HG03521 (cell line): ENCODE data around the gene KIAA0408.
A peak's percentile ranks its signal among the peaks of the same experiment; 100 is the strongest.
"Not testable (repeated sequence)": the region's sequence is repeated elsewhere in the genome, so short reads cannot be mapped to it uniquely, and the experiment has no call there.

Experiments used
- ATAC-seq: cut with Tn5 transposase; IDR thresholded peaks from one replicate; pipeline ENCODE4 v1.9.1; 2021; ENCODE audit warnings: mild to moderate bottlenecking, moderate library complexity; ENCODE audit not compliant: unreplicated experiment

KIAA0408 gene

DNA sequence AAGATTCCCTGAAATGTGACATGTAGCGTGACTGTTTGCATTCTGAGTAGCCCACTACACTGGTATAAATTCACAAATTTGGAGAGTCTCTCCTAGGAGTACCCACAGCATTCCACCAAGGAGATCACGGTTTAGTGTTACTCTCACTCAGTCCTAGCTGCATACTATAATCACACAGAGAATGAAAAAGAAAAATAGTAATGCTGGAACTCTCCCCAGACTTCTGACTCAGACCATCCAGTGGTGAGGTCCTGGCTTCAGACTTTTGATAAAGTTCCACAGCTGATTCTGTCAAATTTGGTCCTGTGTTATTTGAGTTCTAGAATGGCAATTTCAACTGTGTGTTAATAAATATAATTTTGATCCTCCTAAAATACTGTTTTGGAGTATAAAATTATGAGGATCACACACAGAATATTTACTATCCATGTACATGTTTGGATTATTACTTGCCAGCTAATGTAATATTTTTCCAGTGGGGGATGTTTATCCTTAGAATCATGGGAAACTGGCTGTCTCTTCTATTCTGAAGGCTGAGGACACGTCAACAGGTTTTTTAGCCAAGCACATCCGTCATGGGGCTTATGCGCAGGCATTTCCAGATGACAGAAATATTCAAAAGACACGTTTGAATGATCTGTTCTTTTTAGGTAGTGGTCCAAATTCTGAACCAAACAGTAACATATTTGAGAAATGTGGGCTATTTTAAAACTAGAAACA, 5.1 kb upstream of the KIAA0408 start:
- no peak for ATAC-seq

DNA sequence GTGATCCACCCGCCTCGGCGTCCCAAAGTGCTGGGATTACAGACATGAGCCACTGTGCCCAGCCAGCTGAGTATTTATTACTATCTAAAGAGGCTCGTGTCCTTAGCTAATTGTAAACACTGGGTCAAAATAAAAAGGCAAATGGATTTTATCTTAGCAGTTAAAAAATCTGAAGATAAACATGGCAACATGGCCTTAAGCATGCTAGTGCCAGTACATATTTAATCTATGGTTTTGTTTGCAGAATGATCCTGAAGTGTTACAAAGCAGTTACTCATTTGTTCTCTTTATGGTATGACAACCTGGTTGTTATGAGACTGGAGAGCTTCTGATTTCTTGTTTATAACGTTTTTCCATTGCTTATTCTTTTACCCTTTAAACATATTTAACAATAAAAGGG, 3.9 kb upstream of the KIAA0408 start:
- no peak for ATAC-seq

DNA sequence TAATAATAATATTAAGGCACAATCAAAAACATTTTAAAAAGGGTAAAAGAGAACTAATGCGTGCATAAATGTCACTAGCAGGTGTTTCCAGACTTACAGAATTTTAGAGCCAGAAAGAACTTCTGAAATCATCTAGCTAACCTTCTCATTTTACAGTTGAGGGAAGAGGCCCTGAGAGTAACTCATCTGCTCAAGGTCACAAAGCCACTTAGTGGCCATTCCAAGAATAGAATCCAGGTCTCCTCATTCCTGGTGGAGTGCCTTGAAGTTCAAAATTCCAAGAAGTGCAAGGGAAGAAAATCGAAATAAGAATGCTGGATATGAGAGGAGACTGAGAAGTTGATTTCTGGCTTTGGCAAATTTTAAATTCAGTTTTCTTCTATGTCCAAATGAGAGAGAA, 3.2 kb upstream of the KIAA0408 start:
- no peak for ATAC-seq

DNA sequence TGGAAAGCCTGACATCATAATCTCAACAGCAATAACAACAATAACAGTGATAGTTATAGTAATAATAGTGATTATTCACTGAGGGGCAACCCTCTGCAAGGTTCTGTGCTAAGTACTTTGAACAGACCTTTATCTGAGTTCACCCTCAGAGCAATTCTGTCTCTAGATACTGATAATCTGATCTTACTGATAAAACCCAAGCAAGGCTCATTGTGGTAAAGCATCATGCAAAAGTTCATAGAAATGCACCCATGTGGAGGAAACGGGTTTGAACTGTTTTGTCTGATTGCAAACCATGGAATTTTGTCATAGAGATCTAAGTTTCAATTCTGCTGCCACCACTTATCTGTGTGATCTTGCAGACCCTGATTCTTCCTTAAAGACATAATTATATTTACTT, 1.3 kb upstream of the KIAA0408 start:
- no peak for ATAC-seq

DNA sequence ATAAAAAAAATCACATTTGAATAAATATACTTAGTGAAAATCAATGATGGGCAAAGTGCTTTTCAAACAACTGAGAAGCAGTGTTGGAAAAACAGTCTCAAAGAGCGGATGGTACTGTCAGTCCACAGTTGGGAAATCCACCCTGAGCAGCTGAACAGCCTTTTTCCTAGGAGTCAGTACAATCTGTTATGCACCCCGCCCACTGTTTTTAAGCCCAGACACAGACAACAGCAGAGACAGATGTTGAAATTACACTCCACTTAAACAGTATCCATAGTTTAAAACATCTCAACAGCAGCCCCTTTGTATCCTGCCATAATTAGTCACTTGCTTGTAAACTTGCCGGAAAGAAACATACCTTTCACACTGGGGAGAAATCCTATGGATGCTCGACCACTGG, 372 bp downstream of the KIAA0408 start:
- ATAC-seq, result no peak

DNA sequence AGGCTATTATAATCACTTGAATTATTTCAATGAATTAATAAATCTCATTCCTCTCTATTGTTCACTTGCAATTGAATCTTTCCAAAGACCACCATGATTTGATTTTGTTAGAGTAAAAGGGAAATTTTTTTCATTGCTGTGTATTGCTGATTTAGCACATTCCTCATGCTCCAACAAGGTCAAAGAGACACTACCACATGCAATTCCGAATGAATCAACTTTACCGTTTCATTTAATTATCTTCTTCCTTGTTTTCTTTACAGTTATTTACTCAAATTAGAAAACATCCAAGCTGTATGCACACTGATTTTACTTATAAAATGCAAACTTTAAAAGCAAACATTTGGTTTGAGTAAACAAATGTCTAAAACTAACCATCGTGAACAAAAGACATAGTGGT, 967 bp downstream of the KIAA0408 start:
- no peak for ATAC-seq

DNA sequence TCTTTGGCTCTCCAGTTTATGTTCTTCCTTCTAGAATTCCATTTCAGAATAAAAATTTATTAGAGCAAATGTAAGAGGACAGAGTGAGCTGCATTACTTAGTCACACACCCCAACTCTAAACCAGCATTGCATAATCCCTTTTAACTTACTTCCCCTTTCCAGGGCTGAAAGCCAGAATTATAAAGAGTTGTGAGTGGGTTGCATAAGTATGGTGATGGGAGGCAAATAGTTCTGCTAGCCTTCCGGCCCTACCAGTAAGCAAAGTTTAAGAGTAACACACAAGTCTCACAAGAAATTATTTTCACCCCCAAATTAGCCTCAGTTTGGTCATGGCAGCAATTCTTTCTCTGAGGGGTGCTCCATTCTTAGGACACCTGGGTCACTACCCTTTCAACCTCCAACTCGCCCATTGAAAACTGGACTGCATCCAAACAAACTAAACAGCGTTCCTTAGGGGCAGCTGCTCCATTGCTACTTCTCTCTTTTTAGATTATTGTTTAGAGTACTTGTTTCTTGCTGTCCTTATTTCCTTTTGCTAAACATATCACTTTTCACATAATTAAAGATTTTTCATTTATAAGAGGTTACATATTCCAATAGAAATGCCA, 1.6 kb downstream of the KIAA0408 start:
- ATAC-seq, result no peak

DNA sequence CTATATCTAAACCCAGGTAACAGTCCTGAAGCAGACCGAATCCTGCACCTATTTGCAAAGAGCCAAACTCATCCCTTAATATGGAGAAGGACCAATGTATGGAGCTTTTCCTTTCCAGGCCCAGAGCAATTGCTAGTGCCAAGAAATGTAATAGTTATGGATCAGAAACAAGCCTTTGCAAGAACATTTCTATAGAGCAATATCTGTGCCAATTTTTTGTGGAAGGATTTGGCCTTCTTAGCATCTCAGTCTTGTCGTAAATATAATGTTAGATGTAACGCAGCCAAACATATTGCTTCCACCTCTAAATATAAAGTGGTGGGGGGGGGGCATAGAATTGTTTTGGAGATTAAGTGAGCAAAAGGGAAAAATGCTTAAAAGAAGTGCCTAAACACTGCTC, 2.7 kb downstream of the KIAA0408 start:
- no peak for ATAC-seq

DNA sequence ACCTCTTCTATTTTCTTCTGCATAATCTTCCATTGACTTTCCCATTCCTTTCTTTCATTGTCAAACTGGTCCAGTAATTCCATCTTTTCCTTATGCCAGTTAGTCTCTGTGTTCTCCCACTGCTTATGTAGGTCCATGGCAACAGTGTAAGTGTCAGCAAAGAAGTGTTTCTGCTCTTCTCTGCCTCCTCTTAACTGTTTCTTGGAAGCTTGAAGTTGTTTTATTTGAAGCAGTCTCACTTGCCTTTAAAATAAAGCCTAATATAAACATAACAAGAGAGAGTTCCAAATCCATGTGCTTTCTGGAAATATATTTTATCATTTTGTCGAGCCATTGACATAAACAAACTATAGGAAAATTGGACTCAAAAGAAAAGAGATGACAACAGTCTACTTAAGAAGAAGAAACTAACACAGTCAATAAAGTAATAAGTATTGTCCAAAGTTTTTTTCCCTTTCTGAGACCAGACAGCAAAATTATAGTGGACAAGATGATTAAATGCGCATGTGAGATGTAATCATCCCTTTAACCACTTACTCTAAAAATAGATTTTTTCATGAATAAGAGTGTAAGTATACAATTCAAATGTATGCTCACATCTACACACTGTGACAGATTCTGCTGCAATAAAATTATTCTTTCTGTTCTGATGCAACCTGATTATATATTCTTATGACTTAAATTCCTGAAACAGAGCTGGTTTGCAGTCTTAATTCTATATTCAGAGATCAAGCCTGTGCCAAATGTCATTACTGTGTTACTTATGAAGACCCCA, 5.2 kb downstream of the KIAA0408 start:
- no peak for ATAC-seq

DNA sequence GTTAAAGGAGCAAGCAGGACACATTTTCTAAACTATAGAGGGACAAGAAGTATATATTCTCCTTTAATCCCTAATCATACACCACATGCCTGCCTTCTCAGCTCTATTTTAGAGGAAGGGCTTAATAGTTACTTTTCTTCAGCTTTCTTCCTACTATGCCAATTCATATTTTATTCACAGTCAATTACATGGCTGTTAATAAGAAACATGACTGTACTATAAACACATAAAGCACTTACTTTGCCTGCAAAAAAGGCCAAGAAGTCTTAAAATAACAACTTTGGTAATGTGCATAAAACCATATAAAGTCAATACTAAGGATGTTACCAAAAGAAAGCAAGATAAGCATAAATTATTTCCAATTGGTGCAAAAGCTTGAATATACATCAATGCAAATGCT, 6.4 kb downstream of the KIAA0408 start:
- ATAC-seq, result no peak

DNA sequence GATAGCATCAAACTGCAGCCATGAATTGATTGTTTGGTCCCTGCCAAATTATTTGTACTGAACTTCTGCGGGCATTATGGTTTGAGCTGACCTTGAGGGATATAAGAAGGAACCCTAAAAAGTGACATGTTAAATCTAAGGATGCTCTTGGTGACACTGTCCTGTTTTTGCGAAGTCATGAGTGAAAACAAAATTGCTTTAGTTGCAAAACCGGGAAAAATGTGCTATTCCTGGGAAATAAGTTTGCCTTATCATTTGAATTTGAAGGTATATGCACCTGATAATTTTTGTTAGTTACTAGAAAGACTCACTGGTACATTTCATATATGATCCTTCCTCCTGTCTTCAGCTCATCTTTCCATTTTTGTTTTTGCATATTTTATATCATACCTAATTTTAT, 7.8 kb downstream of the KIAA0408 start:
- no peak for ATAC-seq

DNA sequence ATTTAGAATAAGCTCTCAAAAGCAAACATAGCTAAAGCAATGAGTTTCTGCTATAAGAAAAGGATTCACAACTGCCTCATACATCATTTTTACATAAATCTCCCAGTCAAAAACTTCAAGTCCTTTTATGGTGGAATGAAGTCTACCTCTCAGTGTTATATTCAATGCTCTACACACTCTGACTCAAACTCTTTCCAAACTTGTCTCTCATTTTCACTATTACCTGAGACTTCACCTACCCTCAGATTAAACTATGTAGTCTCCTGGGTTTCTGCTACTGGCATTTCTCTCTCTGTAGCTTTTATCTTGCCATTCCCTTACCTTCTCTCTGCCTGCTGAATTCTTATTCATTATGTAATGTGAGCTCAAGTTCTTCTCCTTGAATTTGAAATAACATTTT, 11.4 kb downstream of the KIAA0408 start:
- no peak for ATAC-seq

DNA sequence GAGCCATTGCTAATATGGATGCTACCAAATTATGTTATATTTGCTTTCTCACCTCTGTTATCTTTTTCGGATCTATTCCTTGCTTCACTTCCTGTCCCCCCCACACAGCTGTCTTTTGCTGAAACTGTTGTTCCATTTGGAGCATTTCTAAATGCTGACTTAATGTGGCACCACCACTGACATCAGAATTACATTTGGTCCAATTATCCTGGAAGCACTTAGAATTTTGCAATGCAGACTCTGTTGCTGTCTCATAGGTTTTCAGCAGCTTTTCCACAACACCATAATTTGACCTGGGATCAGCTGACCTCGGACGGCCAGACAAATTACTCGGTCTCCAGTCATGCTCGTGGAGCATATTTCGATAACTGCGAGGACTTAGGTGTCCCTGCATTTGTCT, 12.8 kb downstream of the KIAA0408 start:
- ATAC-seq, result no peak

DNA sequence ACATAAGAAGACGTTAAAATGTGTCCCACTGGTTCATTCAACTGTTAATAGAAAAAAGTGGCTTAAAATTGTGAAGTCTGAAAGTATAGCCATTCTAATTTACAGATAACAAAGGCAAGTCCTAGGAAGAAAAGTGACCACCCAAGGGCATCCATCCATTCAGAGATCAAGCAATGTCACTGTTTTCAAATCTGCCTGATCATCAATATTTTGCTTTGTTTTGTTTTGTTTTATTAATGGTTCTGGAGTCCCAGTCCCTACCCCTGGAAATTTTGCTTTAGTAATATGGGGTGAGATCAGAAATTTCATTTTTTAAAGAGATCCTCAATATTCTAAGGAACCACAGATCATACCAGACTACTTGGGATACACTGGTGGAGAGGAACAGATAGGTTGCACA, 17.3 kb downstream of the KIAA0408 start:
- ATAC-seq, result no peak

DNA sequence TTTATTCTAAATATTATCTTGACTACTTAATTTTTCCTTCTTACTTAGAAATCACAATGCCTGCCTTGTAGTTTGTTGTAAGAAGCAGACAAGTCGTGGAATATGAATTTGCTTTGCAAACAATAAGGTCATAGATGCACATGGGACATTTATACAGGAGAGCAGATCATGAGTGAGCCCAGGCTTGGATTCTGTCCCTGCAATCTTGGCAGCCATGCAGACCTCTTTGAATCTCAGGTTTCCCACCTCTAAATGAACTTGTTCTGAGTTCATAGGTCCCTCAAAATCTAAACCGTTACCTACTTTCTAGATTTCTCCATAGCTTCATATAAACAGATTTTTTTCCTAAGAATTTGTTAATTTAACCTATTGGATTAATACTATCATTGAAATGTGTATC, 19.5 kb downstream of the KIAA0408 start:
- no peak for ATAC-seq

DNA sequence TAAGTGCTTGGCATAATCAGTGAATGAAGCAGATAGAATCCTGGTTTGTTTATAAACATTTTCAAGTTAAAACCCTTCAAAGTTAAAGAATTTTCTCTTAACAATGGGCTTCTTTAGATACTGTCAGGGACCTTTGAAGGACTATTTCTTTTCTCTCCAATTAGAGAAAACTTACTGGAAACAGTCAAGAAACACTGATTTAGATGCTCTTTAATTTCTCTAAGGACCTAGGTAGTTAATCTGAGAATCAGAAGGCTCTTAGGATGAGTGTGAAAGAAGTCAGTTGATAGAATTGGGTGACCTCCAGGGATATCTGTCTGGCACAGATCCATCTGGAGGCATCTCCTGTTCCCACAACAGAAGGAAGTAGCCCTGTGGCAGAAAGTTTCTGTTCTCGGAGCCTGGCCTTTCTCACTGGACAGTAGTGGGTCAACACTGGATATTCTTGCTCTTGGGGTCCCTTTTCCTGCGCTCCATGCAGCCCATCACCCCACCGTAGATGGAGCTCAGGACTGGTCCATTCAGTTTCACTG, 22.5 kb downstream of the KIAA0408 start:
- ATAC-seq, result no peak

DNA sequence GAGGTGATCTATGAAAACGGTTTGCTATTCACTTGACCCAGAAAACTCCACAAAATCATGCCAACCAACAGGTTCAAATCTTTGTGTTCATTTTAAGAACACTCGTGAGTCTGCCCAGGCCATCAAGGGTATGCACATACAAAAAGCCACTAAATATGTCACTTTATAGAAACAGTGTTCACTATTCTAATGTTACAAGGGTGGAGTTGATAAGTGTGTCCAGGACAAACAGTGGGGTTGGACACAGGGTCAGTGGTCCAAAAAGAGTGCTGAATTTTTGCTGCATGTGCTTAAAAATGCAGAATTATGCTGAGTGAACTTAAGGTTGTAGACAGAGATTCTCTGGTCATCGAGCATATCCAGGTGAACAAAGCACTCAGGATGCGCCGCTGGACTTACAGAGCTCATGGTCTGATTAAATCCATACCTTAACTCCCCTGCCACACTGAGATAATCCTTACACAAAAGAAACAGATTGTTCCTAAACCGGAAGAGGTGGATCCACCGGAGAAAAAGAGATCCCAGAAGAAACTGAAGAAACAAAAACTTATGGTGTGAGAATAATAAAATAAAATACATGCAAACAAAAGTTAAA, 23.5 kb downstream of the KIAA0408 start:
- ATAC-seq, result no peak

DNA sequence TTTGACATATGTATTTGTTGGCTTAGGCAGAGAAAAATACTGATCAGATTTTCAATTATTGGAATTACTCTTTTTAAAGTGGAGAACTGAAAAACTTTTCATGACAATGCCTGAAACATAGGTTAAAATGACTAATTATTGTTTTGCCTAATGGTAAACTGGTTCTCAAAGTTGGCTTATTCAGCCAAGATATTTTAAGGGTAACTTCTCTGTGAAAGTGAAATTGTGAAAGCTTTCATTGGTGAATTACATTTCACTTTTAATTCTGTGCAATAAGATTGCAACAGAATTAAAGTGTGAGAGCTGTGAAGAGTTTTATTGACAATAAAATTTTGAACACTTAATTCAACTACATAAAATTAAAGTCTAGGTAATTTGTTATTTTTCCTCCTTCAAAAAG, 24.5 kb downstream of the KIAA0408 start:
- no peak for ATAC-seq

DNA sequence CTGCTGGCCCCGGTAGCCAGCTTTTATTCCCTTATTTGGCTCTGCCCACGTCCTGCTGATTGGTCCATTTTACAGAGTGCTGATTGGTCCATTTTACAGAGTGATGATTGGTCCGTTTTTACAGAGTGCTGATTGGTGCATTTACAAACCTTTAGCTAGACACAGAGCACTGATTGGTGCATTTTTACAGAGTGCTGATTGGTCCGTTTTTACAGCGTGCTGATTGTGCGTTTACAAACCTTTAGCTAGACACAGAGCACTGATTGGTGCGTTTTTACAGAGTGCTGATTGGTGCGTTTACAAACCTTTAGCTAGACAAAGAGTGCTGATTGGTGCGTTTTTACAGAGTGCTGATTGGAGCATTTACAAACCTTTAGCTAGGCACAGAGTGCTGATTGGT, 30.6 kb downstream of the KIAA0408 start:
- ATAC-seq, result not testable (repeated sequence)

DNA sequence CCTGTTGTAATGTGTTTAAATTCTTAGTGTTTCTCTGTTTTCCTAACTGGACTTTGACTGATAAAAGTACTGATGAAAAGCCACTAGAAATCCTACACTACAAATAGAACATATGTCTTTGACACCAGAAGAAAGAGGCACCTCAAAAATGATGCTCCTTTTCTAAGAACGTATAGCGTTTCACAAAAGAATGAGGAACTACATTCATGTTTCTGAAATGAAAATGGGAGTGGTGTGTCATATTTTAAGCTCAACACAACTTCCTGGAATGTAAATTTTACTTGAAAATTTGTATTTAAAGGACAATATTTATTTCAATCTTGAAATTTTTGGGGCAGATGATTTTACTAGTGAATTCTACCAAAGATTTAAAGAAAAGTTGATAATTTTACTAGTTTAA, 35.3 kb downstream of the KIAA0408 start:
- ATAC-seq, result no peak

DNA sequence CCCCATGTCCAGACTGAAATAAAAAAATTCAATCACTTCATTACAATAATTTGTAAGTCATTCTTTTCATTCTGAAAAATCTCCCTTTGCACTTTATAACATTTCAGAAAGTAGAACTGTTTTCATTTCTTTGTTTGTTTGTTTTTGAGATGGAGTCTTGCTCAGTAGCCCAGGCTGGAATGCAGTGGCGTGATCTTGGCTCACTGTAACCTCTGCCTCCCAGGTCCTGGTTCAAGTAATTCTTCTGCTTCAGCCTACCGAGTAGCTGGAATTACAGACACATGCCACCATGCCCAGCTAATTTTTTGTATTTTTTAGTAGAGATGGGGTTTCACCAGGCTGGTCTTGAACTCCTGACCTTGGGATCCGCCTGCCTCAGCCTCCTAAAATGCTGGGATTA, 38.0 kb downstream of the KIAA0408 start:
- ATAC-seq, result not testable (repeated sequence)

DNA sequence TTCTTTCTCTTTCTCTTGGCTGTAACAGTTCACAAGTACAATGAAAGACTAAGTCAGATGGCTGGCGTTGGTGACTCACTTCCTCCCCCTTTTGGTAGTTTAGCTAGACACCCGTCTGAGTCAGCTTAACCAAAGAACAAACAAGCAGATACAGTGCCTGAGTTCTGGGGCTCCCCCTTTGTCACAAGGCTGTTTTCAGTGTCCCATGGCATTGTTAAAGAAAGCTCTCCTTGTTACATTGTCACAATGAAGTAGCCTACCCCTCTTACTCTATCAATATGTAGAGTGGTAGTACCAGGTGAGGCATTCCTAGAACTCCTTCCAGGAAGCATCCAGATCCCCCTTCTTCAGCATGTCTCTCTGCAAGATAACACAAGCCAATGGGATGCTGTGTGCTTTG, 38.6 kb downstream of the KIAA0408 start:
- peak; percentile 100 for ATAC-seq
